ENCODE data around the gene HAPLN3. TPM values are rescaled to one million over a fixed set of nuclear protein-coding genes. Genes with fewer than 3 reads are reported as not detected.

HAPLN3 gene
- total and polyA plus RNA-seq, 9 donors: 2.7 to 10.0 (median 3.9) TPM

DNA sequence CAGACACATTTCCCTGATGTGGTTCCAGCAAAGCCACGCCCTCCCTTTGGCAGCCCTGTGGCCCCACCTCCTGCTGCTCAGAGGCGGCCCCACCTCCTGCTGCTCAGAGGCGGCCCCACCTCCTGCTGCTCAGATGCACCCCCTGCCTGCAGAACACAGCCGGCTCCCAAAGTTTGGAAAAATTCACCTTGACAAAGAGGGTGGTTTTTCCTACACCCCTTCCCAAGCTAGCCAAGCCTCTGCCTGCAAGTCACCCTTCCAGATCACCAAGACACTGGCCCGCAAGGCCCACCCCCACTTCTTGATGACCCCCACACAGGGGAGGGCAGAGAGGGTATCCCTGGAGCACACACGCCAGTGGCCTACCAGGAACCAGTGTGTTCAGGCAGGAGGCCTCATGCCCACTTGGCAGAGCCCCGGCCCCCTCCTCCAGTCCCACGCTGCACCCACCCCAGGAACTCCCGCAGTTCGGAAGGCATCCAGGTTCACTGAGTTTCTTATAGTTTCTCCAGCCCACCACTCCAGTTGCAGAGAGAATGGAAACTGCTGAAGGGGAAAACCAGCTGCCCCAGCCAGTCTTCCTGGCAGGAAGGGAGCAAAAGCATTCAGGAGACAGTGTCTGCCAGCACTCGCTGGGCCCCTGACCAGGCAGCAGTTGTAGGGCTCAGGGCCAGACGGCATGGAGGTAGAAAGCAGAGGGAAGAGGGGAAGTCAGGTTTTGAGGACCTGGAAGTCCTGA, 2.3 kb upstream of the HAPLN3 start:
- H3K27me3 ChIP-seq: no peaks in the 10 kb centered on the region
- H3K4me3 ChIP-seq: no peak overlapping the region
- no peaks in the 10 kb centered on the region for H3K36me3 ChIP-seq
- no peak for TF ChIP-seq EP300 (IDR thresholded peaks at IDR 0.05)
- TF ChIP-seq, protein P1, sequence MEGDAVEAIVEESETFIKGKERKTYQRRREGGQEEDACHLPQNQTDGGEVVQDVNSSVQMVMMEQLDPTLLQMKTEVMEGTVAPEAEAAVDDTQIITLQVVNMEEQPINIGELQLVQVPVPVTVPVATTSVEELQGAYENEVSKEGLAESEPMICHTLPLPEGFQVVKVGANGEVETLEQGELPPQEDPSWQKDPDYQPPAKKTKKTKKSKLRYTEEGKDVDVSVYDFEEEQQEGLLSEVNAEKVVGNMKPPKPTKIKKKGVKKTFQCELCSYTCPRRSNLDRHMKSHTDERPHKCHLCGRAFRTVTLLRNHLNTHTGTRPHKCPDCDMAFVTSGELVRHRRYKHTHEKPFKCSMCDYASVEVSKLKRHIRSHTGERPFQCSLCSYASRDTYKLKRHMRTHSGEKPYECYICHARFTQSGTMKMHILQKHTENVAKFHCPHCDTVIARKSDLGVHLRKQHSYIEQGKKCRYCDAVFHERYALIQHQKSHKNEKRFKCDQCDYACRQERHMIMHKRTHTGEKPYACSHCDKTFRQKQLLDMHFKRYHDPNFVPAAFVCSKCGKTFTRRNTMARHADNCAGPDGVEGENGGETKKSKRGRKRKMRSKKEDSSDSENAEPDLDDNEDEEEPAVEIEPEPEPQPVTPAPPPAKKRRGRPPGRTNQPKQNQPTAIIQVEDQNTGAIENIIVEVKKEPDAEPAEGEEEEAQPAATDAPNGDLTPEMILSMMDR (IDR thresholded peaks at IDR 0.05): peak; percentile 68 to 77 (median 76)
- TF ChIP-seq POLR2A (IDR thresholded peaks at IDR 0.05): no peak
- WGBS, 3 donors: 12 to 21% (median 17%) methylated on average over 12 of the region's 12 CpGs
- H3K4me1 ChIP-seq (ENCODE audit: insufficient read depth): peaks cover 9% of the 10 kb centered on the region
- intact Hi-C loops (cut with DNase I): loop anchor here in 3 of 4 donors (5.0 to 10.0 kb wide), 3 partner anchors 270 to 275 kb away; partner anchors contain the start of gene AEN (in 2 of the 3)
- DNase-seq: peak; percentile 81 to 95 (median 88)
- no peaks in the 10 kb centered on the region for H3K9me3 ChIP-seq
- H3K27ac ChIP-seq: peak overlapping the region; percentile 21 to 55

DNA sequence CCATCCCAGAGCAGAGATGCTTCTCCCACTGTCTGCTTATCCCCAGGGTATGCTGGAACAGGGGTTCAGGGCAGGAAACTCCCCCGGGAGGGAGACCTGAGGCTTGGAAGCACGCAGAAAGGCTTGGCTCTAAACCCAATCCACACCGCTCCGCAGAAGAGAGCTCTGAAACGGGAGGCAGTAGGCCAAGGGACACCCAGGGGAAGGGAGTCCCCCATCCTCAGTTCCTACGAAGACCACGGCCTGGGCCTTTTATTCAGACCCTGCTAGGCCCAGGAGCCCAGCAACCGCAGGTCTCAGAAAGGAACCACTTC, 1.8 kb upstream of the HAPLN3 start:
- intact Hi-C loops (cut with DNase I): loop anchor here in 3 of 4 donors (5.0 to 10.0 kb wide), 3 partner anchors 270 to 275 kb away; partner anchors contain the start of gene AEN (in 2 of the 3)
- 2 to 4% (median 3%) methylated on average over 8 of the region's 8 CpGs for WGBS, 3 donors
- TF ChIP-seq, protein P1 (IDR thresholded peaks at IDR 0.05): no peak
- TF ChIP-seq POLR2A (IDR thresholded peaks at IDR 0.05): no peak
- no peak for TF ChIP-seq EP300 (IDR thresholded peaks at IDR 0.05)
- no peaks in the 10 kb centered on the region for H3K27me3 ChIP-seq
- peak overlapping the region; percentile 55 to 58 for H3K27ac ChIP-seq
- H3K9me3 ChIP-seq: no peaks in the 10 kb centered on the region
- H3K4me1 ChIP-seq (ENCODE audit: insufficient read depth): peaks cover 9% of the 10 kb centered on the region
- no peak for DNase-seq
- no peaks in the 10 kb centered on the region for H3K36me3 ChIP-seq
- H3K4me3 ChIP-seq: no peak overlapping the region

DNA sequence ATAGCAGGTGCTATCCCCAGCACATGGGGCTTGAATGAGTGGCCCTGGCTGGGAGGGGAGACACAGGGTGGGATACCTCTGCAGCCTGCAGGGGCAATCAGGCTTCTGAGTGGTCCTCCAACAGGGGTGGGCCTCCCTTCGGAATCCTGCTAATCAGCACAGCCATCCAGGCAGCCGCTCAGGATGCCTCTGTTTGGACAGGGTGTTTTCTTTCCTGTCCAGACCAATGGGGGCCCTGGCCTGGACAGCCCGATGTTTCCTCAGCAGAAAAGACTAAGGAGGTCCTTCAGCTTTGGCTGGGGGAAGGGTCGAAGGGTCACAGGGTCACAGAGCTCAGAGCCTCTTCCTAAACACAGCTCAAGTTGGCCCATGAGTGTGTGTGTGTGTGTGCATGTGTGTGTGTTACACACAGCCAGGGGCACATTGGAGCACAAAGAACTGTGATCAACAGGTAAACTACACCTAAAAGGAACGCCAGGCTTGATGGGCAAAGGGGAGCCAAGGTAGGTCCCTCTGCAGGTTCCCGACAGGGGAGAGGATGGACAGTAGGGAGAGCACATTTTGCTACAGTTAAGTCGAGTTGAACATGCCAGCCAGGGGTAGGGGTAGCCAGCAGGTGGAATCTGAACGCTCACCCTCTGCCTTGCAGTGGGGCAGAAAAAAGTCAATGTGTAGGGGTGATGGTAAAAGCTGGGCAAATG, 1.1 kb upstream of the HAPLN3 start:
- TF ChIP-seq EP300 (IDR thresholded peaks at IDR 0.05) (no peak), POLR2A (IDR thresholded peaks at IDR 0.05) (no peak)
- TF ChIP-seq, protein P1 (IDR thresholded peaks at IDR 0.05): no peak
- Histone ChIP-seq H3K9me3 (no peaks in the 10 kb centered on the region), H3K4me3 (no peak overlapping the region), H3K27ac (peak overlapping the region in 1 of 2 donors; percentile 58), H3K4me1 (ENCODE audit: insufficient read depth) (peaks cover 9% of the 10 kb centered on the region), H3K36me3 (no peaks in the 10 kb centered on the region), H3K27me3 (no peaks in the 10 kb centered on the region)
- DNase-seq: peak in 1 of 5 donors; percentile 30
- intact Hi-C loops (cut with DNase I): loop anchor here in 3 of 4 donors (5.0 to 10.0 kb wide), 3 partner anchors 269 to 274 kb away; partner anchors contain the start of gene AEN (in 2 of the 3)
- WGBS, 3 donors: 67 to 69% (median 69%) methylated on average over 8 of the region's 8 CpGs

DNA sequence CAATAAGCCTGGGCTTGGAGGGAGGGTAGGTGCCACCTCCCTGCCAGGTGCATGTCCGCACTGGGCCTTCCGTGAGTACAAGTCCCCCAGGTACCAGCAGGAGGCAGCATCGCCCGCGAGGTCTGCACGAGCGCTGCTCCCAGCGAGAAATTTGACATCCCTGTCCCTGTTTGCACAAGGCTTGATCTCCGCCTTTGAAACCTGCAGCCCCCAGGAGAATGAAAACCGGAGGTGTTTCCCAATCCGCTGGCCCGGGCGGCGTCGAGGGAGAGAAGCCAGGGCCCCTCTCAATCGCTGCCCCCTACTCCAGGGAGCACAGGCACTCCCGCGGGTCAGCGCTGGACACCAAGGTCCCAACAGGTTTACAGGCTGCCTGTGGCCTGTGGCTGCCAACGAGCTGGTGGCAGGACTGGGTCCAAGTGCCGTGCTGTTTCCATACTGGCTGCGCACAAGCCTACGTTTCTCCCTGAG, 961 bp downstream of the HAPLN3 start:
- H3K36me3 ChIP-seq: no peaks in the 10 kb centered on the region
- intact Hi-C loops (cut with DNase I): loop anchor here in 1 of 4 donors (10.0 kb wide), 1 partner anchor 270 kb away; the partner anchor contains the start of gene AEN
- H3K27me3 ChIP-seq: no peaks in the 10 kb centered on the region
- peaks cover 9% of the 10 kb centered on the region for H3K4me1 ChIP-seq (ENCODE audit: insufficient read depth)
- no peak for TF ChIP-seq EP300 (IDR thresholded peaks at IDR 0.05)
- TF ChIP-seq, protein P1 (IDR thresholded peaks at IDR 0.05): no peak
- no peak for TF ChIP-seq POLR2A (IDR thresholded peaks at IDR 0.05)
- no peaks in the 10 kb centered on the region for H3K9me3 ChIP-seq
- no peak overlapping the region for H3K27ac ChIP-seq
- 4 to 8% (median 6%) methylated on average over 22 to 23 of the region's 23 CpGs for WGBS, 3 donors
- DNase-seq: peak in 4 of 5 donors; percentile 39 to 67 (median 58)
- H3K4me3 ChIP-seq: peak overlapping the region; percentile 33

Data from ovary (tissue), 9 donors.